NCI-H2227 treated with DMSO at 0.1 percent for 48 hours (cell line): ENCODE data around the gene SMARCD2.

Source experiments
- DNase-seq: peaks from one replicate; lab custom pipeline; 2025; lab: John Stamatoyannopoulos, UW

Gene SMARCD2

GRCh38 chr17:63832014-63832413 lies 10.5 kb downstream of the SMARCD2 start:
- DNase-seq: no peak

GRCh38 chr17:63831505-63831904 lies 11.0 kb downstream of the SMARCD2 start:
- DNase-seq: no peak

DNA sequence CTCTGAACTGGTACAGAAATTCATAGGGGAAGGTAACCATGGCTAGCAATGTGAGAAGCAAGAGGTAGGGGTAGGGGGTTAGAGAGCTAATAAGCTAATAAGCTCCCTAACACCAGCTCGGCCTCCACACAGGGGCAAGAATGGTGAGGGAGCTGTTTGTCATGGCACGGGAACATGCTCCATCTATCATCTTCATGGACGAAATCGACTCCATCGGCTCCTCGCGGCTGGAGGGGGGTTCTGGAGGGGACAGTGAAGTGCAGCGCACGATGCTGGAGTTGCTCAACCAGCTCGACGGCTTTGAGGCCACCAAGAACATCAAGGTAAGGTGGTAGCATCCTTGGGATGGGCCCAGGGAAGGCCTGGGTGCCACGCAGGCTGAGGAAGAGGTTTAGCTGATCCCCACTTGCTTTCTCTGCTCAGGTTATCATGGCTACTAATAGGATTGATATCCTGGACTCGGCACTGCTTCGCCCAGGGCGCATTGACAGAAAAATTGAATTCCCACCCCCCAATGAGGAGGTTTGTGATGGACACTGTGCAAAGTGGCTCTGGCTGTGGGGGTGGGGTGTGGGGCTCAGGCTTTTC lies 11.5 kb downstream of the SMARCD2 start:
- no peak for DNase-seq

DNA sequence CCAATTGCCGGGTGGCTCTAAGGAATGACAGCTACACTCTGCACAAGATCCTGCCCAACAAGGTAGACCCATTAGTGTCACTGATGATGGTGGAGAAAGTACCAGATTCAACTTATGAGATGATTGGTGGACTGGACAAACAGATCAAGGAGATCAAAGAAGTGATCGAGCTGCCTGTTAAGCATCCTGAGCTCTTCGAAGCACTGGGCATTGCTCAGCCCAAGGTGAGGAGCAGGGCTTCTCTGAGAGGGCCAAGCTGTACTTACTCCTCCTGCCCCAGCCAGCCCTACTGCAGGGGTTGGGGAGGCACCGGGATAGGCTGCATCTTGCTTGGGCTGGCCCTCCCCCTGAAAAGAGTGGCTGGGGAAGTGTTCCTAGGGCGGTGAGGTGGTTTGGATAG lies 12.2 kb downstream of the SMARCD2 start:
- no peak for DNase-seq

- DNase-seq: no peak
Measured at GRCh38 chr17:63828936-63829335, 13.5 kb downstream of the SMARCD2 start.

GRCh38 chr17:63827801-63828221 lies 14.7 kb downstream of the SMARCD2 start:
- no peak for DNase-seq

- DNase-seq: peak; percentile 99
Measured at GRCh38 chr17:63827002-63827800, 15.3 kb downstream of the SMARCD2 start, which contains the start of the genes FTSJ3 and PSMC5. Gene FTSJ3 (minus strand): TSS chr17:63827663. CDS start chr17:63826902, 761 bp downstream. Gene PSMC5 (plus strand): TSS chr17:63827431. CDS start chr17:63827491, 60 bp downstream.

GRCh38 chr17:63826468-63827001 lies 15.9 kb downstream of the SMARCD2 start:
- DNase-seq: peak; percentile 64

DNA sequence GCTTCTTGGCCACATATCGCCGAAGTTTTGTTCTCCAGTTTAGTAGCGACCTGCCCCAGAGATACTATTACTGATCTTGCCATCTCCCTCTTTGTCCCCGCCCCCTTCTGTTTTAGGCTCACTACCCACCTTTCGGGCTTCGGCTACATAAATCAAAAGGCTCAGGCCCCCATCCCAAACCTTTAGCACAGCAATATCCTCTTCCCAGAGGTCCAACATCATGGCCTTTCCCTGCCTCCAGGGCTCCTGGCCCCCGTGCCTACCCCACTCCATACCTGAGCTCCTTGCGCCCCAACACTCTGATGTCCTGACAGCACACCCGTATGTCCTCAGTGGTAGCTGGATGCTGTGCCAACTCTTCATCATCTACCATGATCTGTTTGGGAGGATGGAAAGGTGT lies 18.1 kb downstream of the SMARCD2 start:
- no peak for DNase-seq

DNA sequence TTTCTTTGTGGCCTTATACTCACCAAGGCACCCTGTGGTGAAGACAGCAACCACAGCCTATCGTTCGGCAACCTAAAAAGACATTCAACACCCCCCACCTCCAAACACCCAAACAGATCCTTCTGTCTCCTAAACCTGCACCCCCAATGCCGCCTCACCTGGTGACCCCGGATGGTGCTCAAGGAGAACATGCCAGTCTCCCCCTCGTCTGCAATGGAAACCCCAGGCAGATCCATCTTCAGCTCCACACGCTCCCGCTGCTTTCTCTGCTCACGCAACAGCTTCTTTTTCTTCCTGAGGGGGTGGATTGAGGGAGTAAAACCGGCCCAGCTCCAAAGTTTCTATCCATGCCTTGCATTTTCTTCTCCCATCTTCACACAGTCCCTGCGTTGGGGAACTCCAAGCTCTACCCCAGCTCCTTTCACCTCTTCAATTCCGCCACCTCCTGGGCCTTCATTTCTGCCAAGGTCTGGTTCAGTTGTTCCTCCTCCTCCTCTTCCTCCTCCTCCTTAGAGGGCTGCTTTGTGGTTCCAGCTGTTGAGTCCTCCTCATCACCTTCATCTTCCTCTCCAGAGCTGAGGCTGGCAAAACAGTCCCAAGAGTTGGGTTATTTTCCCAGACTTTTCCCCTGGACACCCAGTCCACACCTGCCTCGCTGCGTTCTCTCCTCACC lies 18.7 kb downstream of the SMARCD2 start:
- no peak for DNase-seq

- DNase-seq: no peak
Measured at GRCh38 chr17:63822537-63822936, 19.9 kb downstream of the SMARCD2 start.

GRCh38 chr17:63821804-63822203 lies 20.7 kb downstream of the SMARCD2 start:
- DNase-seq: no peak

- no peak for DNase-seq
Measured at GRCh38 chr17:63820963-63821561, 21.4 kb downstream of the SMARCD2 start.

DNA sequence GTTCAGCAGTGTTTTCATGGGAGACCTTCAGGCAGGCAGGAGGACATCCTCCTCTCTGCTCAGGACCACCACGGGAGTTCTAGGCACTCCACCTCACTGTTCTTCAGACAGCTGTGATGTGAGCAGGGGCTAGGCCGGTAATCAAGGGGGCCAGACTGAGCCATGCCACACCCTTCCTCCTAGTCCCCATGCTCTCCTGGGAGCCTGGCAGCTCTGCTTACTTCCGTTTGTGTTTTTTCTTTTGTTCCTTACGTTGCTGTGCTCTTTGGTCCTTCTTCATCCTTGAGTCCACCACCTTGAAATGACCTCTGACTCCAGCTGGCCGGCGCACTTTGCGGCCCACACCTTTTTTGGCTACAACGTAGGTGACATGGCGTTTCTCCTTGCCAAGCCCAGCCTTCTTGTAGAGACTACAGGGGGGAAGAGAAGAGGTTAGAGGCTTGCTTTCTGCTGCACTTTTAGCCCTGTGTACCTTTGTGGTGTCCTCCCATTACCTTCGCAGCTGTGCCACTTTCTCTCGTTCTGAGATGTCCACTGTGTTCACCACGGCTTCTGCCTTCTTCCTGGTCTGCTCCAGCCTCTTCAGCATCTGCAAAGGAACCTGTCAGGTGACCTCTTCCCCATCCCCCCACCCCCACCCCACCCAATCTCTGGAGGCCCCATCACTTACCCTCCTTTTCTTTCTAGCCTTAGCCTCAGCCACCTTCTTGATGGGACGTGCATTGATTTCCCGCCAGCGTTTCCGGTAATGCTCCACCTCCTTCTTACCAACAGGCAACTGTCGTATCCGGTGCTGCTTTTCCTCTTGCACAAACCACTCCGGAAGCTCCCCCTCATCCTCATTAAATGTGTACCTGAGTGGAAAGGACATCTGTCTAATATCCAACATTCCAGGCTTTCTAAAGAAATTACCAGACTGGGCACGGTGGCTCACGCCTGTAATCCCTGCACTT lies 22.6 kb downstream of the SMARCD2 start:
- no peak for DNase-seq

DNA sequence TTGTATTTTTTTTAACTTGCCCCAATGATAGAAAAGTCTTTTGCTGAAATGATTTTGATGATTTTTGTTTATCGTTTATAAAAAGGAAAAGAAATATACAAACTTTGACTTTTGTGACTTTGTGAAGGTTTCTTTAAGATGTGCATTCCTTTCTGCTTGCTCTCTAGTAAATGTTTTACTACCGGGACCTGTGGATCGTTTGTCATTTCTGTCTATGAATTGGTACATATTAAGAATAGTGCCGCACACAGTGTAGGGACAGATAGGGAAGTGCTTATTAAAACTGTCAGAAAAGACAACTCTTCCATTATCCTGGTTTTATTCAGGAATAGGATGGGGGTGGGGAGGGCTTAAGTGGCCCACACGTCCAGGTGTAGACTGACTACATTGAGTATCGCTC lies 23.4 kb downstream of the SMARCD2 start:
- DNase-seq: no peak

- no peak for DNase-seq
Measured at GRCh38 chr17:63817736-63818385, 24.6 kb downstream of the SMARCD2 start.

- DNase-seq: no peak
Measured at GRCh38 chr17:63816669-63817068, 25.8 kb downstream of the SMARCD2 start.

DNA sequence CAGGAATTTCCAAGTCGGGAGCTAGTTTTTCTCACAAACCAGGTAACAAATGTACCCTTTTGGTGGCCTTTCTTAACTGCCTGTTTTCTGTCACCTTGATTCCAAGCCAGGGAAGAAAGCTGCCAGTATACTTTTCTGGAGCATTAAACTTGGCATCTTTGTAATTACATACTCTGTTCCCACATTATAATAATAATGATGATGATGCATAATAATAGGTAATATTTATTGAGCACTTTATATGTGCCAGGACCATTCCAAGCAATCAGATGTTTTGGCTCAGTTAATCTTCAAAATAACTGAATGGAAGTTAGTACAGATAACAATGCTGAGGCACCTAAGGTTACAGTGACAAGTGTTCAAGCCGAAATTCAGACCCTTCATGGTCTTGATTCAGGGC lies 26.4 kb downstream of the SMARCD2 start:
- no peak for DNase-seq

DNA sequence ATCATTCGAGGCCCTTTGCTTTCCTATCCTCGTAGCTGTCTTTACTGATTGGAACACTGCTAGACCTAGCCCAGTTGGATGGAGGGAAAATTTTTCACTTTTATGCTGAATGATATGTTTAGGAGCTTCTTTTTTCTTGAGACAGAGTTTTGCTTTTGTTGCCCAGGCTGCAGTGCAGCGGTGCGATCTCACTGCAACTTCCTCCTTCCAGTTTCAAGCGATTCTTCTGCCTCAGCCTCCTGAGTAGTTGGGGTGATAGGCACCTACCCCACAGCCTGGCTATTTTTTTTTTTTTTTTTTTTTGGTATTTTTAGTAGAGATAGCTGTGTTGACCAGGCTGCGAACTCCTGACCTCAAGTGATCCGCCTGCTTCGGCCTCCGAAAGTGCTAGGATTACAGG lies 32.5 kb downstream of the SMARCD2 start:
- DNase-seq: no peak

DNA sequence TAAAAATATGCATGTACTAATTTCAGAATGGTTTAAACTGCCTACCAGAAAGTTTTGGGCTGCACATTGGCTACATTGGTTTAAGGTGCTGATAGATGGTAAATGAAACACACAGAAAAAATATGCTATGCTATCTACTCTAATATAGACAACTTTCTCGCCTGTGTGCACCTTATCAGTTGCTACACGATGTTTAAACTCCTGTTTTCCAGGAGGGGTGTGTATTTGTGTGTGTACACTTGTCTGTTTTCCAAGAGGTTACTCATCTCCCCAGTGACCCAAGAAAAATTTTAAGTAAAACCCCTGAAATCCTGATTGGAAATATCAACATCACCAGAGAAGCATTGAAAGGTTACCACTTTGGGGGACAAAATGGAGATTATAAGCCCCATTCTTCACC lies 36.9 kb downstream of the SMARCD2 start:
- DNase-seq: no peak

- no peak for DNase-seq
Measured at GRCh38 chr17:63804328-63804727, 38.2 kb downstream of the SMARCD2 start.
